ENCODE results near the gene ENPP5.

GRCh38 chr6:46118836-46119235 is 51.9 kb downstream of the ENPP5 start:
- TF ChIP-seq POLR2A (IDR thresholded peaks at IDR 0.05) (no peak), CTCF (IDR thresholded peaks at IDR 0.05) (no peak)
